GM12892 (cell line): Measurements from ENCODE around the gene GAD2.

Source experiments
- POLR2A ChIP-seq: IDR thresholded peaks from 2 replicates; pipeline ENCODE4 v1.6.1; 2011; ENCODE audit warnings: low read depth, low read length, control low read depth
- POLR2AphosphoS5 ChIP-seq: IDR thresholded peaks from 2 replicates; pipeline ENCODE4 v1.6.1; 2011; ENCODE audit warnings: low read depth, low read length, control low read depth
- TAF1 ChIP-seq: IDR thresholded peaks from 2 replicates; pipeline ENCODE4 v1.6.1; 2011; ENCODE audit warnings: low read depth, mild to moderate bottlenecking, control low read depth, low read length, borderline replicate concordance

- TF ChIP-seq POLR2AphosphoS5 (no peak), POLR2A (no peak), TAF1 (no peak)
Observed at GRCh38 chr10:26197248-26197647, 19.3 kb upstream of the GAD2 start.
